Astrocyte of the hippocampus (primary cell): ENCODE results near the gene MLLT10.

Source experiments
- DNase-seq: peaks from one replicate; pipeline ENCODE4 v3.0.0; 2011; ENCODE audit warnings: low read depth, low spot score

MLLT10 gene

GRCh38 chr10:21769041-21769440, 235.0 kb downstream of the MLLT10 start:
- DNase-seq, result no peak

- DNase-seq, result no peak
Measured at GRCh38 chr10:21771219-21771618, 237.2 kb downstream of the MLLT10 start.

GRCh38 chr10:21776883-21777282, 242.9 kb downstream of the MLLT10 start:
- no peak for DNase-seq

GRCh38 chr10:21791276-21791675, 257.2 kb downstream of the MLLT10 start:
- no peak for DNase-seq
